VCaP (cell line): ENCODE measurements around the gene GARIN6.

Experiments
- H3K27ac ChIP-seq: fragments of 450-650 bp; 2 replicates; pipeline ENCODE4 v1.5.1; 2017
- CTCF ChIP-seq: fragments of 450-650 bp; conservative IDR thresholded peaks from 2 replicates; pipeline ENCODE4 v1.5.1; 2017; ENCODE audit warnings: mild to moderate bottlenecking, moderate library complexity

Gene GARIN6

GRCh38 chr12:99670635-99671034 is 23.1 kb downstream of the GARIN6 start:
- TF ChIP-seq CTCF: no peak
- no peak overlapping the region for H3K27ac ChIP-seq

GRCh38 chr12:99680276-99680675 is 32.7 kb downstream of the GARIN6 start:
- no peak for TF ChIP-seq CTCF
- no peak overlapping the region for H3K27ac ChIP-seq

- H3K27ac ChIP-seq: no peak overlapping the region
- no peak for TF ChIP-seq CTCF
These were observed 38.6 kb downstream of the GARIN6 start for GRCh38 chr12:99686142-99686541.

GRCh38 chr12:99695050-99695449 is 47.5 kb downstream of the GARIN6 start:
- TF ChIP-seq CTCF: no peak
- H3K27ac ChIP-seq: peak overlapping the region; percentile 35
